ENCODE data around the gene FRMPD2.
A peak's percentile ranks its signal among the peaks of the same experiment; 100 is the strongest.
"Not testable (repeated sequence)": the region's sequence is repeated elsewhere in the genome, so short reads cannot be mapped to it uniquely, and the experiment has no call there.

Gene FRMPD2

DNA sequence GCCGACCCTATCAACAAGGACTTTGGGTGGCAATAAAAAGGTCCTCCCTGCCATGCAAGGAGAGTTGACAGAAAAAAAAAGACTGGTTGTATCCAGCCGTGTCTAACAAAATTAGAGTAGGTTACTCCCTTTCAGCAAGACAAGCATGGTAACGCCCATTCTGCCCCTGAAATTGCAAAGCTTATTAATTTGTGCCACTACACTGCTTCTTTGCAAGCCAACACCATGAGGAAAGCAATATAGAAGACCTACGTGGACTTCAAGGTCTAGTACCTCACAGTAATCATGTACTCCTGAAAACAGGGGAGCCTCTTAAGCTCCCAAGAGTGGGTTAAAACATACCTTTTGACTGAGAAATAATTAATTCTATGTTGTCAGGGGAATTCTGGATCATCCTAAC lies 90.3 kb downstream of the FRMPD2 start:
- no peaks in the 10 kb centered on the region for H3K9me3 ChIP-seq (ENCODE audit: insufficient read depth, low read length, severe bottlenecking)
- no peaks in the 10 kb centered on the region for H4K20me1 ChIP-seq (ENCODE audit: insufficient read depth, low read length)
- ATAC-seq (ENCODE audit: insufficient read depth, low read depth) (no peak), DNase-seq (no peak)
- no peak overlapping the region for H3K4me2 ChIP-seq (ENCODE audit: insufficient read depth, low read length)
- H2AFZ ChIP-seq (ENCODE audit: low read depth, low read length): no peak overlapping the region
- no peak overlapping the region for H3K27ac ChIP-seq (ENCODE audit: low read length)
- TF ChIP-seq, protein P1, sequence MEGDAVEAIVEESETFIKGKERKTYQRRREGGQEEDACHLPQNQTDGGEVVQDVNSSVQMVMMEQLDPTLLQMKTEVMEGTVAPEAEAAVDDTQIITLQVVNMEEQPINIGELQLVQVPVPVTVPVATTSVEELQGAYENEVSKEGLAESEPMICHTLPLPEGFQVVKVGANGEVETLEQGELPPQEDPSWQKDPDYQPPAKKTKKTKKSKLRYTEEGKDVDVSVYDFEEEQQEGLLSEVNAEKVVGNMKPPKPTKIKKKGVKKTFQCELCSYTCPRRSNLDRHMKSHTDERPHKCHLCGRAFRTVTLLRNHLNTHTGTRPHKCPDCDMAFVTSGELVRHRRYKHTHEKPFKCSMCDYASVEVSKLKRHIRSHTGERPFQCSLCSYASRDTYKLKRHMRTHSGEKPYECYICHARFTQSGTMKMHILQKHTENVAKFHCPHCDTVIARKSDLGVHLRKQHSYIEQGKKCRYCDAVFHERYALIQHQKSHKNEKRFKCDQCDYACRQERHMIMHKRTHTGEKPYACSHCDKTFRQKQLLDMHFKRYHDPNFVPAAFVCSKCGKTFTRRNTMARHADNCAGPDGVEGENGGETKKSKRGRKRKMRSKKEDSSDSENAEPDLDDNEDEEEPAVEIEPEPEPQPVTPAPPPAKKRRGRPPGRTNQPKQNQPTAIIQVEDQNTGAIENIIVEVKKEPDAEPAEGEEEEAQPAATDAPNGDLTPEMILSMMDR (IDR thresholded peaks at IDR 0.05; ENCODE audit: borderline replicate concordance, extremely low read depth, low read length, poor library complexity, severe bottlenecking): no peak
- no peak for TF ChIP-seq EZH2 (IDR thresholded peaks at IDR 0.05; ENCODE audit: borderline replicate concordance, low read depth, low read length, severe bottlenecking)
- H3K79me2 ChIP-seq (ENCODE audit: insufficient read depth, low read length): no peaks in the 10 kb centered on the region
- no peak overlapping the region for H3K4me3 ChIP-seq (ENCODE audit: low read depth in 1 of 2, low read length in 2 of 2)
- no peaks in the 10 kb centered on the region for H3K27me3 ChIP-seq (ENCODE audit: insufficient read depth, low read length, poor library complexity)
- no peaks in the 10 kb centered on the region for H3K36me3 ChIP-seq (ENCODE audit: insufficient read depth, low read length)
- no peaks in the 10 kb centered on the region for H3K4me1 ChIP-seq (ENCODE audit: insufficient read depth, low read length)
- H3K9ac ChIP-seq (ENCODE audit: low read depth, low read length): no peak overlapping the region

DNA sequence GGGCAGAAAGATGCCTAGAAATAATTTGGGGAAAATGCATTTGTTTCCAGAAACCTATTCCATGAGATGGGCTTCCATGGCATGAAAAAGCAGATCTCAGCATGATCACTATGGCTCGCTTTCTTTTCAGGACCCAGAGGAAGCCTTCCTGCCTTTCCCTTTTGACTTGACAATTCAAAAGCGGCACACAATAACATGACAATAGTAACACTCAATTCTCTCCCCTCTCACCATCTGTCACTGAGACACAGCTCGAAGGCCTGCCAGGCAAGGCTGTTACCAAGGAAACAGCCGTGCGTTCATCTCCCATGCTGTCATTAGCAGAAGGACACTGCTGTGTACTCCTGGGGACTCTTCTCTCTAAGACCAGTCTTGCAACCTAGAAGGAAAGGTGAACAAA lies 101.8 kb downstream of the FRMPD2 start:
- H3K9ac ChIP-seq (ENCODE audit: low read depth, low read length); H3K4me2 ChIP-seq (ENCODE audit: insufficient read depth, low read length); H3K27ac ChIP-seq (ENCODE audit: low read length); DNase-seq; H3K36me3 ChIP-seq (ENCODE audit: insufficient read depth, low read length); H4K20me1 ChIP-seq (ENCODE audit: insufficient read depth, low read length); H3K79me2 ChIP-seq (ENCODE audit: insufficient read depth, low read length); H3K4me3 ChIP-seq (ENCODE audit: low read depth in 1 of 2, low read length in 2 of 2); H3K27me3 ChIP-seq (ENCODE audit: insufficient read depth, low read length, poor library complexity); H2AFZ ChIP-seq (ENCODE audit: low read depth, low read length); ATAC-seq (ENCODE audit: insufficient read depth, low read depth); H3K4me1 ChIP-seq (ENCODE audit: insufficient read depth, low read length); H3K9me3 ChIP-seq (ENCODE audit: insufficient read depth, low read length, severe bottlenecking): not testable (repeated sequence)

DNA sequence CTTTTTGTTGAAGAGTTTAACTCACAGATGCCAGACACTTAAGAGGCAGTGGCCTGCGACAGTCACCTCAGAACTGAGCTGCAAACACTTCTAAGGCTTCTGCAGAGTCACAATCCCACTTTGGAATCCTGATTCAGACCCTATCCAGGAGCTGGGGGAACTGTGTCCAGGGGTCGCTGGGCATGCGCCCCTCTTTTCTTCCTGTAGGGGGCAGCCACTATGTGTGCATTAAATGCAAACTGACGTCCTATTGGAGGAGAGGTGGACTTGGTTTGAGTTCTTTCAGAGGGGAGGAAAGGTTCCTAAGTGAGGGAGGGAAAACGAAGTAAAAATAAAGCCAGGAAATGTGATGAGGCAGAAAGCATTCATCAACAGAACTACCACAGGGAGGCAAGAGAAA lies 113.8 kb downstream of the FRMPD2 start:
- not testable (repeated sequence) for H3K79me2 ChIP-seq (ENCODE audit: insufficient read depth, low read length); H3K4me3 ChIP-seq (ENCODE audit: low read depth in 1 of 2, low read length in 2 of 2); H3K4me2 ChIP-seq (ENCODE audit: insufficient read depth, low read length); H4K20me1 ChIP-seq (ENCODE audit: insufficient read depth, low read length); H3K36me3 ChIP-seq (ENCODE audit: insufficient read depth, low read length); H3K4me1 ChIP-seq (ENCODE audit: insufficient read depth, low read length); H2AFZ ChIP-seq (ENCODE audit: low read depth, low read length); H3K27ac ChIP-seq (ENCODE audit: low read length); H3K9ac ChIP-seq (ENCODE audit: low read depth, low read length); H3K9me3 ChIP-seq (ENCODE audit: insufficient read depth, low read length, severe bottlenecking); H3K27me3 ChIP-seq (ENCODE audit: insufficient read depth, low read length, poor library complexity)
- DNase-seq: peak; percentile 43
- peak; percentile 60; the same call in 1 of the 3 replicates for ATAC-seq (ENCODE audit: insufficient read depth, low read depth)

DNA sequence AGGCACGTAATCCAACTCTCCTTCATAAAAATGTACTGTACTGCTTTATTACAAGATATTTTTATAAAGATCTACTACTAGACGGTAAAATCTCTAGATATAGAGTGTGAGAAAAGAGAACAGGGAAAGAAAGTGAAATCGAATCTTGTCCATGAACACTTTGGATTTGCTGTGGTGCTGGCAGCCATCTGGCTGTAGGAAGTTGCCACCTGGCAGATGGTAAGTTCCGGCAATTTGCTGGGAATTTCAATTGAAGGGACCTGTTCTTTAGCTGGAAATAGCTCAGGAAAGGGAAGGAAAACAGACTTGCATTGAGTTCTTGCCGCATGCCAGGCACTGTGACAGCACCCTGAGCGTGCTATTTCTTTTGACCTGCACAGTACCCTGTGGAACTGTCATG lies 114.3 kb downstream of the FRMPD2 start:
- not testable (repeated sequence) for H3K36me3 ChIP-seq (ENCODE audit: insufficient read depth, low read length)

DNA sequence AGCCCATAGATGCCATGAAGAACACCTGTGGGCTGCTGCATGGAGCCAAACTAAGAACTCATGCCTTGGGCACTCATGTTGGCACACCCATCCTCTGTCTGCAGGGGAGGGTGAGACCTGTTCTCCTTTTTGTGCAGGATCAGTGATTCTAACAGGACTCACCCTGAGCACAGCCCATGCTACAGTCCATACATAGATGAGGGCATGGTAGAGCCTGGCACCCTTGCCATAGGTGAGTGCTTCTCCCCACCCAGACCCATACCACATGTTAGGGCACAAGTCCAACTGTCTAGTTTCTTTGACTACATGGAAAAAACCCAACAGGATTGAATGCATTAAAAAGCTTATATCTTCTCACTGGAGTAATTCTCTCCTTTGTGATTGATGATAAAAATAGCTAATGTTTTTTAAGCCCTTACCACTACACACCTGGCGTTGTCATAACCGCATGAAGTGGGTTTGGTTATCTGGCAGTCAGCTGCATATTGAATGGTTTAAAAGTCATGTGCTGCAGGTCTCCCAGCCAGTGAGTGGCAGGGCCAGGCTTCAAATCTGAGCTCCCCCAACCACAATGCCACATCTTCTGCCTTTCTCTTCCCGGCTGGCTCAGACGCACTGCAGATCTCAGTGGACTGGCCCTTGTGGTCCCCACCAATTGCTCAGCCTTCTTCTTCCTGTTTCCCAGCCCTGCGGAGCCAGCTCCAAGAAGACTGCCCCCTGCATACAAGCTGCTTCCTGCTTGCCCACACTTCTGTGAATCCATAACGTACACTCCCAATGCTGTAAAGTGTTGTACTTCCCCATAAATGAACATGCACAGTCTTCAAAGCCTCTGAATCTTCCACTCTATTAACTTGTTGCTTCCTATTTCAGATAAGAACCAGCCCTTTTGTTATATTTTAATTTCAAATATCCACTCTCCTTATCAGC lies 120.0 kb downstream of the FRMPD2 start:
- peak; percentile 74 for DNase-seq
- not testable (repeated sequence) for H3K4me2 ChIP-seq (ENCODE audit: insufficient read depth, low read length); H3K4me1 ChIP-seq (ENCODE audit: insufficient read depth, low read length); H3K9ac ChIP-seq (ENCODE audit: low read depth, low read length); H3K27me3 ChIP-seq (ENCODE audit: insufficient read depth, low read length, poor library complexity); H3K9me3 ChIP-seq (ENCODE audit: insufficient read depth, low read length, severe bottlenecking); H3K79me2 ChIP-seq (ENCODE audit: insufficient read depth, low read length); H4K20me1 ChIP-seq (ENCODE audit: insufficient read depth, low read length); H2AFZ ChIP-seq (ENCODE audit: low read depth, low read length); H3K36me3 ChIP-seq (ENCODE audit: insufficient read depth, low read length); H3K4me3 ChIP-seq (ENCODE audit: low read depth in 1 of 2, low read length in 2 of 2)
- H3K27ac ChIP-seq (ENCODE audit: low read length): peak overlapping the region; percentile 66; the same call in 1 of the 2 replicates
- peak; percentile 96 for ATAC-seq (ENCODE audit: insufficient read depth, low read depth)

More for the DNA sequence above, 114.3 kb downstream of the FRMPD2 start:
- H3K9ac ChIP-seq (ENCODE audit: low read depth, low read length); H3K27me3 ChIP-seq (ENCODE audit: insufficient read depth, low read length, poor library complexity); H3K4me2 ChIP-seq (ENCODE audit: insufficient read depth, low read length); H2AFZ ChIP-seq (ENCODE audit: low read depth, low read length); H3K9me3 ChIP-seq (ENCODE audit: insufficient read depth, low read length, severe bottlenecking); H3K79me2 ChIP-seq (ENCODE audit: insufficient read depth, low read length); H3K4me3 ChIP-seq (ENCODE audit: low read depth in 1 of 2, low read length in 2 of 2); H3K27ac ChIP-seq (ENCODE audit: low read length); ATAC-seq (ENCODE audit: insufficient read depth, low read depth); H3K4me1 ChIP-seq (ENCODE audit: insufficient read depth, low read length); H4K20me1 ChIP-seq (ENCODE audit: insufficient read depth, low read length); DNase-seq: not testable (repeated sequence)

DNA sequence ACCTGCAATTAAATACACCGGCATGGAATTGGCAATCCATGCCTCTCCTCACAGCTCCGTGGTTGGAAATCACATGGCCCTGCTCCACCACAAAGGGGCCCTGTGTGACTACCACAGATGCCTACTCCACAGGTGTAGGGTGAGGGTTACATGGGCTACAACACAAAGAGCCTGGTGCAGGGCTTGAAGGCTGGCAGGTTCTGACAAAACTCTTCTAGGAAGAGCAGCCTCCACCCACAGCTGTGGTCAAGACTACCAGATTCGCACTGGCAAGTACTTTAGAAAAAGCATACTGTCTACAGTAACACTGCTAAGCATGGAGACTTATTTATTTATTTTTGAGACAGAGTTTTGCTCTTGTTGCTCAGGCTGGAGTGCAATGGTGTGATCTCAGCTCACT lies 126.9 kb downstream of the FRMPD2 start:
- not testable (repeated sequence) for H2AFZ ChIP-seq (ENCODE audit: low read depth, low read length); H3K9me3 ChIP-seq (ENCODE audit: insufficient read depth, low read length, severe bottlenecking); H3K4me1 ChIP-seq (ENCODE audit: insufficient read depth, low read length); H3K36me3 ChIP-seq (ENCODE audit: insufficient read depth, low read length); H3K79me2 ChIP-seq (ENCODE audit: insufficient read depth, low read length); H3K27ac ChIP-seq (ENCODE audit: low read length); H3K4me3 ChIP-seq (ENCODE audit: low read depth in 1 of 2, low read length in 2 of 2); H3K9ac ChIP-seq (ENCODE audit: low read depth, low read length); H3K4me2 ChIP-seq (ENCODE audit: insufficient read depth, low read length); H4K20me1 ChIP-seq (ENCODE audit: insufficient read depth, low read length); H3K27me3 ChIP-seq (ENCODE audit: insufficient read depth, low read length, poor library complexity)
- ATAC-seq (ENCODE audit: insufficient read depth, low read depth) (peak; percentile 94), DNase-seq (peak; percentile 78)

DNA sequence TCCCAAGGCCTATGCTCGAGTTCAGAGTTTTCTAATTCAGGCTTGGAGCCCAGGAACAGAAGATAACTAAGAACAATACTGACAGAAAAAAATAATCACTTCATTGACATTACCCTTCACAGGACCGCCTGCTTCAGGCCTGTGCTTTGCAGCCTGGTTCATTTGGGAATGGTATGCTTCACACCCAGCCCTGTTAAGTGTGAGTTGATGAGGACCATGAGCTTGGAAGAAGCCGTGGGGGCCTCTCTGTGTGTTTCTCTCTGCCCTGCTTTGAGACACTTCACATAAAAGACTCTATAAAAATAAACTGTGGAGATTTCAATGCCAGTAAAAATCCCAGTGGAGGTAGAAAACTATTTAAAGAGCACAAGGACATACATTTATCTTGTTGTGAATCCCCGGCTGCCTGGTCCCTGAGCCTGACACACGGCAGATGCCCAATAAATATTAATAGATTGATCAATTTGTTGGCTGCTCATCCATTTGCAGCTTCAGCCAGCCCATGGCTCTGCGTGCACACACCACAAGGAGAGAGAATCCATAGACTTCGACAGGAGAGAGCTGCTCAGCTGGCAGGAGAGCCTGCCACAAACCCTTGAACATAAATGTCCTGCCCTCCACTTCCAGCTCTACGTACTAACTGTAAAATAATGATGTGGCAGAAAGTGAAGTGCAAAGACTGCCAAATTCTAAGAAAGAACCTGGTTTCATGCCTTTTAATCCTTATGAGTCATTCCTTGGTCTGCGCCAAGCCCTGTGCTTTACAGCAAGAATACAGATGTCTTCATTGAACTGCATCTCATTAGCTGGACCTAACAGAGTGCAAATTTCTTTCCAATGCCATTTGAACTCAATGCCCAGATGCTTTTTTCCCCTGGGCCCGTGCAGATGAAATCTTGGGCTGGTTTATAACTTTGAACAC lies 130.5 kb downstream of the FRMPD2 start:
- not testable (repeated sequence) for H4K20me1 ChIP-seq (ENCODE audit: insufficient read depth, low read length); H3K9me3 ChIP-seq (ENCODE audit: insufficient read depth, low read length, severe bottlenecking); H3K36me3 ChIP-seq (ENCODE audit: insufficient read depth, low read length); H3K27ac ChIP-seq (ENCODE audit: low read length); H3K79me2 ChIP-seq (ENCODE audit: insufficient read depth, low read length); H2AFZ ChIP-seq (ENCODE audit: low read depth, low read length); H3K4me3 ChIP-seq (ENCODE audit: low read depth in 1 of 2, low read length in 2 of 2); H3K4me1 ChIP-seq (ENCODE audit: insufficient read depth, low read length); DNase-seq; H3K9ac ChIP-seq (ENCODE audit: low read depth, low read length); H3K27me3 ChIP-seq (ENCODE audit: insufficient read depth, low read length, poor library complexity); H3K4me2 ChIP-seq (ENCODE audit: insufficient read depth, low read length)
- peak; percentile 30 for ATAC-seq (ENCODE audit: insufficient read depth, low read depth)

All from DND-41 (cell line).